IMR-90 (cell line): ENCODE measurements around the gene TOX3. TPM values are rescaled to one million over a fixed set of nuclear protein-coding genes. Genes with fewer than 3 reads are reported as not detected.

ENCODE experiments used
- ATAC-seq: fragments of 200-7000 bp; cut with Tn5 transposase; 2 replicates; pipeline ENCODE4 v1.9.1; 2020; ENCODE audit warnings: low read depth, mild to moderate bottlenecking, moderate library complexity
- BruUV-seq: library from RNA; stranded (reverse); fragments of 400-500 nt; replicated peaks from 2 replicates; lab custom pipeline; 2021; lab: Mats Ljungman, UMichigan
- CTCF ChIA-PET: fragments of 300-600 bp; formaldehyde crosslinking; extraction: SDS; loops from one replicate; lab custom pipeline; 2021; ENCODE audit warnings: antibody characterized with exemption; lab: Yijun Ruan, JAX
- POLR2A ChIA-PET: fragments of 300-600 bp; sonication (Branson Sonifier 250); formaldehyde crosslinking; loops from one replicate; lab custom pipeline; 2022; ENCODE audit warnings: antibody characterized with exemption; ENCODE audit not compliant: unreplicated experiment; lab: Charles Lee
- DNase-seq: peaks from one replicate; pipeline ENCODE4 v3.0.0; 2013
- H2AFZ ChIP-seq: replicated peaks from 2 replicates; pipeline ENCODE3; 2013; ENCODE audit warnings: low read length, mild to moderate bottlenecking; ENCODE audit not compliant: poor library complexity
- H2AK5ac ChIP-seq: 2 replicates; pipeline ENCODE4 v1.6.1; 2013; ENCODE audit warnings: low read depth, low read length, inconsistent platforms
- H2AK9ac ChIP-seq: replicated peaks from 2 replicates; pipeline ENCODE3; 2013; ENCODE audit warnings: mild to moderate bottlenecking, low read depth, low read length, moderate library complexity; ENCODE audit not compliant: poor library complexity
- H2BK120ac ChIP-seq: 2 replicates; pipeline ENCODE4 v1.6.1; 2013; ENCODE audit warnings: low read depth, low read length, inconsistent platforms
- H2BK15ac ChIP-seq: 3 replicates; pipeline ENCODE4 v1.6.1; 2013; ENCODE audit warnings: low read depth, low read length, inconsistent platforms
- H2BK20ac ChIP-seq: 2 replicates; pipeline ENCODE4 v1.6.1; 2013; ENCODE audit warnings: low read depth, mild to moderate bottlenecking, inconsistent platforms, low read length, moderate library complexity
- H2BK5ac ChIP-seq: 2 replicates; pipeline ENCODE4 v1.6.1; 2013; ENCODE audit warnings: mild to moderate bottlenecking, low read depth, low read length, inconsistent platforms; ENCODE audit not compliant: poor library complexity, severe bottlenecking
- H3K14ac ChIP-seq: replicated peaks from 2 replicates; pipeline ENCODE4 v1.6.1; 2013; ENCODE audit warnings: low read depth, low read length, inconsistent platforms
- H3K18ac ChIP-seq: 2 replicates; pipeline ENCODE4 v1.6.1; 2013; ENCODE audit warnings: low read depth, low read length, control low read depth
- H3K23ac ChIP-seq: 2 replicates; pipeline ENCODE4 v1.6.1; 2013; ENCODE audit warnings: low read depth, low read length, inconsistent platforms
- H3K27ac ChIP-seq: 2 replicates; pipeline ENCODE4 v1.5.1; 2013; ENCODE audit warnings: mild to moderate bottlenecking, control low read depth, low read length; ENCODE audit not compliant: insufficient read depth
- H3K27me3 ChIP-seq: 2 replicates; pipeline ENCODE4 v1.6.1; 2013; ENCODE audit warnings: low read length; ENCODE audit not compliant: control insufficient read depth, insufficient read depth
- H3K36me3 ChIP-seq: 2 replicates; pipeline ENCODE4 v1.6.1; 2013; ENCODE audit warnings: low read length, mixed read lengths; ENCODE audit not compliant: control insufficient read depth, insufficient read depth
- H3K4ac ChIP-seq: 2 replicates; pipeline ENCODE4 v1.6.1; 2013; ENCODE audit warnings: low read depth, low read length, inconsistent platforms
- H3K4me1 ChIP-seq: 2 replicates; pipeline ENCODE4 v1.6.1; 2013; ENCODE audit warnings: low read length, mixed read lengths; ENCODE audit not compliant: control insufficient read depth, insufficient read depth
- H3K4me2 ChIP-seq: 2 replicates; pipeline ENCODE4 v1.6.1; 2013; ENCODE audit warnings: low read depth, mild to moderate bottlenecking, control low read depth, low read length, moderate library complexity
- H3K4me3 ChIP-seq: 2 replicates; pipeline ENCODE4 v1.5.1; 2013; ENCODE audit warnings: low read depth, mild to moderate bottlenecking, control low read depth, low read length, moderate library complexity; ENCODE audit not compliant: insufficient read depth
- H3K56ac ChIP-seq: 2 replicates; pipeline ENCODE4 v1.6.1; 2013; ENCODE audit warnings: low read length, inconsistent platforms; ENCODE audit not compliant: insufficient read depth; ENCODE audit errors: extremely low read depth
- H3K79me1 ChIP-seq, 2 experiments: 2 replicates each; pipeline ENCODE4 v1.6.1; 2013; ENCODE audit warnings: low read length in 2 of 2, inconsistent platforms in 1 of 2, low read depth in 1 of 2
- H3K9ac ChIP-seq: 2 replicates; pipeline ENCODE4 v1.6.1; 2013; ENCODE audit warnings: low read depth, low read length, control low read depth
- H3K9me1 ChIP-seq: 2 replicates; pipeline ENCODE4 v1.6.1; 2013; ENCODE audit warnings: low read length, inconsistent platforms; ENCODE audit not compliant: insufficient read depth
- H3K9me3 ChIP-seq: 2 replicates; pipeline ENCODE4 v1.6.1; 2013; ENCODE audit warnings: low read length; ENCODE audit not compliant: control insufficient read depth, insufficient read depth
- H4K20me1 ChIP-seq: 2 replicates; pipeline ENCODE4 v1.6.1; 2013; ENCODE audit warnings: low read length, inconsistent platforms; ENCODE audit not compliant: insufficient read depth
- H4K5ac ChIP-seq: 2 replicates; pipeline ENCODE4 v1.6.1; 2013; ENCODE audit warnings: mild to moderate bottlenecking, low read depth, low read length, control low read depth
- H4K8ac ChIP-seq, 2 experiments: 2 replicates each; pipeline ENCODE4 v1.6.1; 2013; ENCODE audit warnings: low read depth in 2 of 2, low read length in 2 of 2, control low read depth in 1 of 2, inconsistent platforms in 1 of 2
- H4K91ac ChIP-seq: 2 replicates; pipeline ENCODE4 v1.6.1; 2013; ENCODE audit warnings: low read depth, low read length, inconsistent platforms; ENCODE audit not compliant: insufficient read depth
- BHLHE40 ChIP-seq: fragments of 150-350 bp; IDR thresholded peaks from 2 replicates; pipeline ENCODE4 v1.6.1; 2016; ENCODE audit warnings: mild to moderate bottlenecking, low read depth, low read length
- CHD1 ChIP-seq: IDR thresholded peaks from 2 replicates; pipeline ENCODE4 v1.6.1; 2012; ENCODE audit warnings: low read depth, low read length, improper control_type of control experiment
- ELK1 ChIP-seq: fragments of 150-350 bp; IDR thresholded peaks from 2 replicates; pipeline ENCODE4 v1.6.1; 2016; ENCODE audit warnings: low read depth, mild to moderate bottlenecking, low read length, moderate library complexity, borderline replicate concordance
- FOS ChIP-seq: fragments of 150-350 bp; IDR thresholded peaks from 2 replicates; pipeline ENCODE4 v1.6.1; 2016; ENCODE audit warnings: low read depth, low read length
- MAFK ChIP-seq: IDR thresholded peaks from 2 replicates; pipeline ENCODE4 v1.6.1; 2012; ENCODE audit warnings: low read depth, low read length, improper control_type of control experiment
- MAZ ChIP-seq: IDR thresholded peaks from 2 replicates; pipeline ENCODE4 v1.6.1; 2012; ENCODE audit warnings: low read depth, mild to moderate bottlenecking, low read length, improper control_type of control experiment, moderate library complexity, borderline replicate concordance
- MXI1 ChIP-seq: IDR thresholded peaks from 2 replicates; pipeline ENCODE4 v1.6.1; 2012; ENCODE audit warnings: low read depth, mild to moderate bottlenecking, low read length, moderate library complexity, borderline replicate concordance
- POLR2A ChIP-seq: IDR thresholded peaks from 2 replicates; pipeline ENCODE4 v1.6.1; 2012; ENCODE audit warnings: mild to moderate bottlenecking, low read depth, low read length
- RCOR1 ChIP-seq: IDR thresholded peaks from 2 replicates; pipeline ENCODE4 v1.6.1; 2012; ENCODE audit warnings: mild to moderate bottlenecking, low read length, improper control_type of control experiment; ENCODE audit not compliant: insufficient replicate concordance
- RFX5 ChIP-seq: IDR thresholded peaks from 2 replicates; pipeline ENCODE4 v1.8.0; 2012; ENCODE audit warnings: low read depth, mild to moderate bottlenecking, low read length, moderate library complexity
- WGBS, 2 experiments: methylation state at CpG; one replicate each; pipeline versions ENCODE4 v1.1.5 to v1.1.7; 2013; ENCODE audit warnings: missing lambda C conversion rate in 2 of 2; ENCODE audit not compliant: insufficient read length in 1 of 2; ENCODE audit errors: extremely low coverage in 2 of 2; 5-methylcytosine and 5-hydroxymethylcytosine counted together
- dilution Hi-C: fragments of 300-500 bp; cut with HindIII; formaldehyde crosslinking; loops from one replicate; pipeline ENCODE4 v1.14.3; 2018; ENCODE audit warnings: low sequenced_read_pairs; ENCODE audit not compliant: unreplicated experiment
- in situ Hi-C: fragments of 300-500 bp; cut with MboI; formaldehyde crosslinking; loops from 3 replicates; pipeline ENCODE4 v1.14.3; 2019; ENCODE audit warnings: low sequenced_read_pairs, inconsistent platforms, mixed read lengths
- intact Hi-C: fragments of 100-400 bp; cut with micrococcal nuclease; formaldehyde crosslinking; loops from 2 replicates; pipeline ENCODE4 v1.10.0; 2022
- polyA plus RNA-seq, 3 experiments: library from polyadenylated mRNA; depleted of rRNA; stranded (reverse); fragments of >200 nt; gene quantifications; 2 replicates each; pipeline ENCODE4 v1.2.3, GENCODE V29; 2012; ENCODE audit warnings: low replicate concordance in 1 of 3
- total RNA-seq: library from RNA; depleted of rRNA; stranded (reverse); fragments of >200 nt; gene quantifications from 2 replicates; pipeline ENCODE4 v1.2.3, GENCODE V29; 2012

The TOX3 gene
- total and polyA plus RNA-seq, 2 of the 4 experiments (the other 2 are of a cell fraction): not detected

- Histone ChIP-seq H4K20me1 (no peaks in the 10 kb centered on the region), H2AK9ac (no peak overlapping the region), H3K9ac (no peak overlapping the region), H3K23ac (no peak overlapping the region), H2BK5ac (no peak overlapping the region), H2BK15ac (no peak overlapping the region), H2BK20ac (no peak overlapping the region), H3K9me1 (no peaks in the 10 kb centered on the region), H3K4me2 (no peak overlapping the region), H3K4me3 (no peak overlapping the region), H4K5ac (no peak overlapping the region), H3K79me1 (no peaks in the 10 kb centered on the region), H3K4me1 (no peaks in the 10 kb centered on the region), H3K27ac (no peak overlapping the region), H3K4ac (no peak overlapping the region), H4K8ac (no peak overlapping the region), H3K14ac (no peak overlapping the region), H4K91ac (no peak overlapping the region), H2AFZ (no peak overlapping the region), H3K56ac (no peak overlapping the region), H3K27me3 (no peaks in the 10 kb centered on the region), H3K9me3 (no peaks in the 10 kb centered on the region; the same call in 1 of the 2 replicates), H3K18ac (no peak overlapping the region), H3K36me3 (no peaks in the 10 kb centered on the region), H2BK120ac (no peak overlapping the region), H2AK5ac (no peak overlapping the region)
- in situ Hi-C loops: no loop called here
- no TSS peak for BruUV-seq
- ChIA-PET CTCF (interaction anchor here (0.6 kb wide), 1 partner anchor 516 kb away, joined by 4 read pairs; no protein-coding TSS in a partner anchor), POLR2A (no interaction called here)
- WGBS, 2 experiments: no CpG with 5 or more reads among the region's 7 CpGs
- dilution Hi-C loops: no loop called here
- DNase-seq (no peak), ATAC-seq (no peak)
- intact Hi-C loops: no loop called here
- no peak for TF ChIP-seq BHLHE40
- TF ChIP-seq RCOR1: no peak
- TF ChIP-seq RFX5: no peak
- TF ChIP-seq MXI1: no peak
- no peak for TF ChIP-seq MAZ
- no peak for TF ChIP-seq CHD1
- no peak for TF ChIP-seq ELK1
- TF ChIP-seq FOS: no peak
- TF ChIP-seq MAFK: no peak
- no peak for TF ChIP-seq POLR2A
Measured at GRCh38 chr16:52450241-52450640, 96.7 kb downstream of the TOX3 start.
